ENCODE measurements around the gene ARRDC3.
A peak's percentile ranks its signal among the peaks of the same experiment; 100 is the strongest.

The ARRDC3 gene

DNA sequence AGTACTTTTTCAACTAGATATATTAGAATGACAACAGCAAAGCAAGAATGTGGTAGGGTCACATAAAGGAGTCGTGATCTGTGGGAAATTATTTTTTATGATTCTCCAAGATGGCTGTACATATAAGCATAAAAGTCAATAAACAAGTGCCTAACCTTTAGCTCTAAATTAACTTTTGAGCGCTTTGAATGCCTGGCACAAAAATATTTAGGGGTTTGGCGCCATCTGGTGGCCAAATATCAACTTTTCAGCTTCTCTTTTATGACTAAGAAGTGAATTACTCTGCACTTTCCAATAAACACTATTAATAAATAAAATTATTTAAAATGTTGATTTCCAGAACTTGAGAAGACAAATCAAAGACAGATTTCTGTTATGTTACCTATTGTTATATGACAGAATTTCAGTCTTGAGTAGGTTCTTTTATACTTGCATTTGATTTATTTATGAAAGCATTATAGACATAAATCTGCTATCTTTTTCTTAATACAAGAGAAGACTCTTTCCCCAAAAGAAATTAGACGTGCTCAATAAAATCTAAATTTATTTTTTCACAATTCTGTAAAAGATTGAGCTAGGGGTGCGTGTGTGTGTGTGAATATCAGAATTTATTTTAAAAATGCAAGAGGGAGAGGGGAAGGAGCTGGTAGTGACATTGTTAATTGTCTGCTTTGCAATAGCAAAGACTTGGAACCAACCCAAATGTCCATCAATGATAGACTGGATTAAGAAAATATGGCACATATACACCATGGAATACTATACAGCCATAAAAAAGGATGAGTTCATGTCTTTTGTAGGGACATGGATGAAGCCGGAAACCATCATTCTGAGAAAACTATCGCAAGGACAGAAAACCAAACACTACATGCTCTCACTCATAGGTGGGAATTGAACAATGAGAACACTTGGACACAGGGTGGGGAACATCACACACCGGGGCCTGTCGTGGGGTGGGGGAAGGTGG is 36.7 kb upstream of the ARRDC3 start:
- Histone ChIP-seq H3K36me3 (no peaks in the 10 kb centered on the region), H3K9me3 (no peaks in the 10 kb centered on the region), H3K27me3 (no peaks in the 10 kb centered on the region), H3K4me3 (ENCODE audit: low read depth, low read length) (no peak overlapping the region), H3K4me1 (peaks cover 9% of the 10 kb centered on the region)
- TF ChIP-seq, protein P1, sequence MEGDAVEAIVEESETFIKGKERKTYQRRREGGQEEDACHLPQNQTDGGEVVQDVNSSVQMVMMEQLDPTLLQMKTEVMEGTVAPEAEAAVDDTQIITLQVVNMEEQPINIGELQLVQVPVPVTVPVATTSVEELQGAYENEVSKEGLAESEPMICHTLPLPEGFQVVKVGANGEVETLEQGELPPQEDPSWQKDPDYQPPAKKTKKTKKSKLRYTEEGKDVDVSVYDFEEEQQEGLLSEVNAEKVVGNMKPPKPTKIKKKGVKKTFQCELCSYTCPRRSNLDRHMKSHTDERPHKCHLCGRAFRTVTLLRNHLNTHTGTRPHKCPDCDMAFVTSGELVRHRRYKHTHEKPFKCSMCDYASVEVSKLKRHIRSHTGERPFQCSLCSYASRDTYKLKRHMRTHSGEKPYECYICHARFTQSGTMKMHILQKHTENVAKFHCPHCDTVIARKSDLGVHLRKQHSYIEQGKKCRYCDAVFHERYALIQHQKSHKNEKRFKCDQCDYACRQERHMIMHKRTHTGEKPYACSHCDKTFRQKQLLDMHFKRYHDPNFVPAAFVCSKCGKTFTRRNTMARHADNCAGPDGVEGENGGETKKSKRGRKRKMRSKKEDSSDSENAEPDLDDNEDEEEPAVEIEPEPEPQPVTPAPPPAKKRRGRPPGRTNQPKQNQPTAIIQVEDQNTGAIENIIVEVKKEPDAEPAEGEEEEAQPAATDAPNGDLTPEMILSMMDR (IDR thresholded peaks at IDR 0.05; ENCODE audit: low read depth, low read length), result peak; percentile 64
- peak; percentile 60 for DNase-seq

GRCh38 chr5:91419136-91419535 is 36.0 kb upstream of the ARRDC3 start:
- no peaks in the 10 kb centered on the region for H3K9me3 ChIP-seq
- H3K4me1 ChIP-seq, result peaks cover 9% of the 10 kb centered on the region
- no peaks in the 10 kb centered on the region for H3K36me3 ChIP-seq
- no peak overlapping the region for H3K4me3 ChIP-seq (ENCODE audit: low read depth, low read length)
- H3K27me3 ChIP-seq, result no peaks in the 10 kb centered on the region
- TF ChIP-seq, protein P1 (IDR thresholded peaks at IDR 0.05; ENCODE audit: low read depth, low read length), result no peak
- no peak for DNase-seq

GRCh38 chr5:91418158-91418557 is 35.0 kb upstream of the ARRDC3 start:
- DNase-seq, result no peak

GRCh38 chr5:91417219-91417618 is 34.1 kb upstream of the ARRDC3 start:
- H3K9me3 ChIP-seq, result no peaks in the 10 kb centered on the region
- H3K36me3 ChIP-seq, result no peaks in the 10 kb centered on the region
- H3K4me1 ChIP-seq, result peaks cover 9% of the 10 kb centered on the region
- no peak for DNase-seq
- H3K27me3 ChIP-seq, result no peaks in the 10 kb centered on the region
- H3K4me3 ChIP-seq (ENCODE audit: low read depth, low read length), result no peak overlapping the region
- TF ChIP-seq, protein P1 (IDR thresholded peaks at IDR 0.05; ENCODE audit: low read depth, low read length), result no peak

More at GRCh38 chr5:91418158-91418557, 35.0 kb upstream of the ARRDC3 start:
- Histone ChIP-seq H3K9me3 (no peaks in the 10 kb centered on the region), H3K36me3 (no peaks in the 10 kb centered on the region), H3K4me1 (peaks cover 9% of the 10 kb centered on the region), H3K4me3 (ENCODE audit: low read depth, low read length) (no peak overlapping the region), H3K27me3 (no peaks in the 10 kb centered on the region)
- TF ChIP-seq, protein P1 (IDR thresholded peaks at IDR 0.05; ENCODE audit: low read depth, low read length), result no peak

- no peak for DNase-seq
- no peak overlapping the region for H3K4me3 ChIP-seq (ENCODE audit: low read depth, low read length)
- TF ChIP-seq, protein P1 (IDR thresholded peaks at IDR 0.05; ENCODE audit: low read depth, low read length), result no peak
- no peaks in the 10 kb centered on the region for H3K9me3 ChIP-seq
- H3K4me1 ChIP-seq, result peaks cover 4% of the 10 kb centered on the region; the same call in 1 of the 2 replicates
- no peaks in the 10 kb centered on the region for H3K36me3 ChIP-seq
- no peaks in the 10 kb centered on the region for H3K27me3 ChIP-seq
Observed at GRCh38 chr5:91416491-91416890, 33.4 kb upstream of the ARRDC3 start.

DNA sequence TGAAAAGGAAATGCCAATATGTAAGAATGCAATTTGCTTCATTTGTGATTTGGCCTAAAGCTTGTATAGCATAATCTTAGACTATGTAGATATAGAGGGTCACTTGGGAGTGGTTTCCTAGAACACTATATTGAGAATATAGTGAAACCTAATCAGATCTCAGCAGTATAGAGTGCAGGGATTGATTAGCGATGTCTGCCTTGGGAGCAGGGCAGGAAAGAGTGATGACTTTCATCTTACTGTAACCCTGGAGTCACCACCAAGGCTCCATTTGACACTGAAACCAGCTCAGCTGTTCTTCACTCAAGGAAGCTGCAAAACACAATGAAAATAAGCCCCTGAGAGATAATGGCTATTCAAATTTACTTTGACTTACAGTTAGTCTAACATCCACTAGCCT is 26.2 kb upstream of the ARRDC3 start:
- no peak overlapping the region for H3K4me3 ChIP-seq (ENCODE audit: low read depth, low read length)
- no peaks in the 10 kb centered on the region for H3K4me1 ChIP-seq
- DNase-seq, result no peak
- TF ChIP-seq, protein P1 (IDR thresholded peaks at IDR 0.05; ENCODE audit: low read depth, low read length), result no peak
- no peaks in the 10 kb centered on the region for H3K27me3 ChIP-seq
- no peaks in the 10 kb centered on the region for H3K36me3 ChIP-seq
- H3K9me3 ChIP-seq, result no peaks in the 10 kb centered on the region
